Endometrial microvascular endothelial cells (primary cell): ENCODE measurements around the gene RPL12. TPM values are rescaled to one million over a fixed set of nuclear protein-coding genes. Genes with fewer than 3 reads are reported as not detected.
"Not testable (repeated sequence)": the region's sequence is repeated elsewhere in the genome, so short reads cannot be mapped to it uniquely, and the experiment has no call there.

Experiments used
- in situ Hi-C: cut with HindIII; loops from 2 replicates; pipeline ENCODE4 v1.10.0; 2017; ENCODE audit warnings: low sequenced_read_pairs, low pct_unique_long_range_greater_than_20kb; ENCODE audit errors: inconsistent ontology term
- total RNA-seq: library from RNA; depleted of rRNA; stranded (reverse); fragments of >200 nt; gene quantifications from one replicate; pipeline ENCODE4 v1.2.3, GENCODE V29; 2015; ENCODE audit errors: inconsistent ontology term

RPL12 gene
- total RNA-seq, 1 donor from 2014 or later, result 2,128 TPM

- in situ Hi-C loops, result no loop called here
Measured at GRCh38 chr9:127473932-127474331, 22.7 kb upstream of the RPL12 start.

GRCh38 chr9:127473501-127473900, 22.3 kb upstream of the RPL12 start:
- in situ Hi-C loops, result no loop called here

GRCh38 chr9:127470662-127471061, 19.5 kb upstream of the RPL12 start:
- in situ Hi-C loops, result no loop called here

GRCh38 chr9:127467621-127468020, 16.4 kb upstream of the RPL12 start:
- in situ Hi-C loops, result no loop called here

- in situ Hi-C loops, result not testable (repeated sequence)
Measured at GRCh38 chr9:127466407-127466917, 15.3 kb upstream of the RPL12 start.

- in situ Hi-C loops, result no loop called here
Measured at GRCh38 chr9:127463911-127464310, 12.7 kb upstream of the RPL12 start.

GRCh38 chr9:127463382-127463781, 12.2 kb upstream of the RPL12 start:
- in situ Hi-C loops, result no loop called here

GRCh38 chr9:127458921-127459320, 7.7 kb upstream of the RPL12 start:
- in situ Hi-C loops, result no loop called here

GRCh38 chr9:127457191-127457878, 6.1 kb upstream of the RPL12 start:
- in situ Hi-C loops, result no loop called here

- in situ Hi-C loops, result no loop called here
Measured at GRCh38 chr9:127455324-127455992, 4.3 kb upstream of the RPL12 start.

GRCh38 chr9:127452691-127453090, 1.5 kb upstream of the RPL12 start:
- in situ Hi-C loops, result no loop called here

- in situ Hi-C loops, result no loop called here
Measured at GRCh38 chr9:127451858-127452656, 851 bp upstream of the RPL12 start.

GRCh38 chr9:127451608-127451857, 327 bp upstream of the RPL12 start:
- in situ Hi-C loops, result no loop called here

- in situ Hi-C loops, result no loop called here
Measured at GRCh38 chr9:127450243-127450760, 904 bp downstream of the RPL12 start.

- in situ Hi-C loops, result no loop called here
Measured at GRCh38 chr9:127449332-127449966, 1.8 kb downstream of the RPL12 start.

- in situ Hi-C loops, result no loop called here
Measured at GRCh38 chr9:127448112-127448805, 2.9 kb downstream of the RPL12 start.

GRCh38 chr9:127447416-127448111, 3.6 kb downstream of the RPL12 start:
- in situ Hi-C loops, result no loop called here

GRCh38 chr9:127446713-127447415, 4.3 kb downstream of the RPL12 start:
- in situ Hi-C loops, result no loop called here
